Measurements from ENCODE around the gene TMEM61.

The TMEM61 gene

DNA sequence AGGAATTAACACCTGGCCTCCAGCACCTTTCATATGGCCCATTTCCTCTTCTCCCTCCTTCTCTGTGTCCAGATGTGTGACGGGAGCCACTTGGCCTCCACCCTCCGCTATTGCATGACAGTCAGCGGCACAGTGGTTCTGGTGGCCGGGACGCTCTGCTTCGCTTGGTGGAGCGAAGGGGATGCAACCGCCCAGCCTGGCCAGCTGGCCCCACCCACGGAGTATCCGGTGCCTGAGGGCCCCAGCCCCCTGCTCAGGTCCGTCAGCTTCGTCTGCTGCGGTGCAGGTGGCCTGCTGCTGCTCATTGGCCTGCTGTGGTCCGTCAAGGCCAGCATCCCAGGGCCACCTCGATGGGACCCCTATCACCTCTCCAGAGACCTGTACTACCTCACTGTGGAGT lies 5.6 kb downstream of the TMEM61 start:
- no peak for DNase-seq

DNA sequence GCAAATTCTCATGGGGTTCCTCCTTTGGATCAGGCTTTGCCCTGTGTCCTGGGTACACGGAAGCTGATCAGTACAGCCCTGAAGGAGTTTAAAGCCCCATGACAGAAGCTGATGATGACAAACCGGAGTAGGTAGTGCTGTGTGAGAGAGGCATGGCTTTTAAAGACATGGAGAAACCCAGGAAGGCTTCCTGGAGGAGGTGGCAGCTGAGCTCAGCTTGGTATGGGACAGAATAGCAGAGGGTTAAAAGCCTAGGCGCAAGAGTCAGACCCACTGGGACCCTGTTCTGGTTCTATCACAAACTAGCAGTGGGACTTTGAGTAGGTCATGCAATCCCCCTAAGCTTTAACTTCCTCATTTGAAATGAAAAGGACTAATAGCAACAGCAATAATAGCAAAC lies 6.1 kb downstream of the TMEM61 start:
- DNase-seq = no peak

DNA sequence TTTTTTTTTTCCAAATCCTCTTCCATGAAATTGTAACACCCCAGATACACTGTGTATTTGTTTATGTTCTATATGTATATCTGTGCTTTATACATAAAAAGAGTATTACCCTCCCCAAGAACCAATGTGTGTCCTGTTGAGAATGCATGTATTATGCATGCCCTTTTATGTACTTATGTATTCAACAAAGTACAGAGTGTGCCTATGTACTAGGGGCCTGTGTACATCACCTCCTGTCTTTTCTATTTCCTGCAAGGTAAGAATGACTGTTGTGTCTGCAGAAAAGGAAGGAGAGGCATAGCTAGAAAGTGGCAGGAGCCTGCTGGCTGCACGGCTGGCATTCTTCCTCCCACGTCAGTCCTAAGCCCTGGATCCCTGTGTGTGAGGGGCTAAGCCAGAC lies 7.0 kb downstream of the TMEM61 start:
- no peak for DNase-seq

DNA sequence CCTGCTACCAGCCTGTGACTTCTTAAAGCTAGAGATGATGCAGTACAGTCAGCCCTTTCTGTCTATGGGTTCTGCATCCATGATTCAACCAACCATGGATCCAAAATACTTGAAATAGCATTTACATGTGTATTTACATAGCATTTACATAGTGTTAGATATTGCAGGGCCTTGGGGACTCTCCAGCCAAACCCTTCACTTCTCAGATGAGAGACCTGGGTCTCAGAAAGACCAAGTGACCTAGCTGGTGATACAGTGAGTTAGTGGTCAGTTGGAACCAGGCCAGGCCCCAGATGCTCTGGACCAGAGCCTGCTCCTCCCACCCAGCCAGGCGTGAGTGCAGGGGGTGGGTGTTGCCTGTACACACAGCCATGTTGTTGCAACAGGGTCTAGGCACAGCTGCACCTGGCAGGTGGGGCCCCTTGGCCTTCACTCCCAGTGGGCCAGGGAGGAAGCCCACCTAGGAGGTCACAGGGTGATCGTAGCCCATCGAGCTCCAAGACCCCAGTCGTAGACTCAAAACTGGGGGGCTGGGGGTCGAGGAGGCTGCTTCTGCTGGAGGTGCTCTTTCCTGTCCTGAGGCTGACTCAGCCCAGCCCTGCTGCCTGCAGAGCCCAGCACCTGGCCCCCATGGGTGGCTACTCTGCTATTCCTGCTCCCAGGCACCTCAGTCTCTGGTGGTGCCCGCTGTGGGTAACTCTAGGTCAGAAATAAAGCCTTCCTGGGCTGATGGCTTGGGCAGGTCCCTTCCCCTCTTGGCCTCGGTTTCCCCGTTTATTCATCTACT lies 7.7 kb downstream of the TMEM61 start:
- no peak for DNase-seq

DNA sequence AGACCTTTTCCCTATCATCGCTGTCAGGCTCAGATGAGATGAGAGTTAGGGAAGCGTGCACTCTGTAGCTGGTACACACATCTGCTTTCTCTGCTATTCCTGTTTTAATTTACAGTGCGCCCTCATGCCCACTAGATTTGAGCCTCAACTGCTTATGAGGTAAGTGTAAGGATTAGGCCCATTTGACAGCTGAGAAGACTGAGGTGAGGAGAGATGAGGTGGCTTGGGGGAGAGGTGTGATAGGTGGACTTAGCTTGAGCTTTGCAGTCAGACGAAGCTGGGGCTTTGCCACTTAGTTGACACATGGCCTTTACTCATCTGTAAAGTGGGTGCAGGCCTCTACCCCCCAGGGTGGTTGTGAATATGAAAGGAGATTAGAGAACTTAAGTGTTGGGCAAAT lies 8.5 kb downstream of the TMEM61 start:
- DNase-seq = no peak

DNA sequence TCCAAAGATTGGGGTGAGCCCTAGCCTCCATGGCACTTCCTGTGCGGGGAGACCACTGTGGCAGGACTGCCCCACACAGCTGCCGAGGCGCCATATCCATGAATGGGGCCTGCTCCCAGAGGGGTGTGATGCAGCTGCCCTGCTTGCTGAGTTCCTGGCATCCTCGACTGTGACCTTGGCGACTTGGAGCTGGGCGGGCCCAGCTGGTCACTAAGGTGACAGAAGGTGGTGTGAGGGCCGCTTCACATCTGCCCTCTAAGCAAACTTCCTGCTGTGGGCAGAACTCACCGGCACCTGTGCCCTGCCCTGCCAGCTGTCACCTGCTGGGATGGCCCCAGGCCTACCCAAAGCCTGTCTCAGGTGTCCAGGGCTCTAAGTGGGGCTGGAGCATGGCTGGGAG lies 9.0 kb downstream of the TMEM61 start:
- DNase-seq = no peak

DNA sequence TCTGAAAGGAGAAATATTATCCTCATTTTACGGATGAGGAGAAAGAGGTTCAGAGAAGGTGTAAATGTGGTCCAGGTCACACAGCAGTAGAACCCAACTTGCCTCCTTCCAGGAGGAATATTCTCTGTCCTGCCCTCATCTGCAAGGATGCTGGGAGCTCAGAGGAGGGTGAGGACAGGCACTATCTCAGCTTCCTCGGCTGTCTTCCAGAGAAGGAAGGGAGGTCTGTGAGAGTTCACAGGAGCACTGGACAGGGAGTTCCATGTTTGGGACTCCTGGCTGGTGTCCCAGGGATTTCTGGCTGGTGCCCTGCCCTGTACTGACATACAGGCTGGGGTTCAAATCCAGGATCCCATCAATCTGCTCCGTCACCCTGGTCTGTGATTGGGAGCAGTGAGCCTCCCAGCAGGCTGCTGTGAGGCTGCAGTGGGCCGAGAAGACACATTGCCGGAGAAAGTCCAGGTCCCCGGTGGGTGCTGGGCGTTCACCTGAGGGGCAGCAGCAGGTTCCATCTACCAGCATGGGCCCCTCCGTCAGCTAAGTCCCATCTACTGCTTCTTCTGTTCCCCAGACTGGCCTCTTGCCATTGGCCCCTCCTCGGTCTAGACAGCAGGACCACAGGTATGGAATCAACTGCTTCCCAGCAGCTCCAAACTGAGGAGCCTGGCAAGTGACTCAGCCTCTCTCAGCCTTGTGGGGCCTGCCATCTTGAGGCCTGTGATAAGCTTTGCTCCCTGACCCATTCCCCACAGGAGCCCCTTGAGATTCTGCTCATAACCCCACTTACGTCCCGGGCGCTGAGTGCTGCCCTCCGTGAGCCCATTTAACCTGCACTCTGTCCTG lies 9.8 kb downstream of the TMEM61 start:
- DNase-seq = no peak

DNA sequence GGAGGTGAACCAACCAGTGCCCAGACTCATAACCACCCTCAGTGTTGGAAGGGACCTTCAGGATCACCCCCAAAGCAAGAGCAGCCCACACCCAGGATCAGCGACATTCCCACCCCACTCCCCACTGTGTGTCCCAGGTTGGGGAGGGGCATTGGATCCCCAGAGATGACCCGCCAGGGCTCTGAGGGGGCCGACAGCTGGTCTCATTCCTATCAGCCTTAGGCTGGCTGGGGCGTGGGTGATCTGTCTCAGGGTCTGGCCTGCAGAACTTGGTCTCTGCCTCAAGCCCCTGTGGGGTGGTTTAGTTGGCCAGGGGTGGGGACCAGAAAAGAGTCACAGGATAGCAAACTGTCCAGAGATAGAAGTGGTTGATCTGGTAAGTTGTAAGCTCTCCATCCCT lies 10.5 kb downstream of the TMEM61 start:
- no peak for DNase-seq

DNA sequence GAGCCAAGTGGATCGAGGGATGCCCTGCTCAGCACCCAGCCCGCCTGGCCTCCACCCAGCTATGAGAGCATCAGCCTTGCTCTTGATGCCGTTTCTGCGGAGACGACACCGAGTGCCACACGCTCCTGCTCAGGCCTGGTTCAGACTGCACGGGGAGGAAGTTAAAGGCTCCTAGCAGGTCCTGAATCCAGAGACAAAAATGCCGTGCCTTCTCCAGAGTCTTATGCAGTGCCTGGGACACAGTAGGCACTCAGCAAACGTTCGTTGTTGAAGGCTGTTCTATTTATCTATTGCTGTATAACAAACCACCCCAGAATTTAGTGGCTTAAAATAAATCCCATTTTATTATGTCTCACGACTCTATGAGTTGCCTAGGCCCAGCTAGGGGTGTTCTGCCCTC lies 11.5 kb downstream of the TMEM61 start:
- DNase-seq = no peak

DNA sequence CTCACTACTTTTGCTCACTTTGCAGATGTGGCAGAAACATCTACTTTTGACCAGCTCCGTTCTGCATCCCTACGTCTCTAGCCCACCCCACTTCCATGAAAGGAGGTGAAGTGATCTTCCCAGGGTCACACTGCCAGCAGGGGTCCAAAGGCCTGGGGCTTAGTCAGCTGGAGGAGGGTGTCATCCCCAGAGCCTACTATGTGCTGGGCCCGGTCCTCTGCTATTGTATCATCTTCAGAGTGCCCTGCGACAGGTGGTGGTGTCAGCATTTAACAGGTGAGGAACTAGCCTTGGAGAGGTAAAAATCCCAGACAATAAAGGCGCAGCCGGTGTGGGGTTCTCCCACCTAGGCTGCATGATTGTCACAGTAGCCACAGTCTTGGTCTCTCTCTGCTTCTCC lies 12.7 kb downstream of the TMEM61 start:
- no peak for DNase-seq

DNA sequence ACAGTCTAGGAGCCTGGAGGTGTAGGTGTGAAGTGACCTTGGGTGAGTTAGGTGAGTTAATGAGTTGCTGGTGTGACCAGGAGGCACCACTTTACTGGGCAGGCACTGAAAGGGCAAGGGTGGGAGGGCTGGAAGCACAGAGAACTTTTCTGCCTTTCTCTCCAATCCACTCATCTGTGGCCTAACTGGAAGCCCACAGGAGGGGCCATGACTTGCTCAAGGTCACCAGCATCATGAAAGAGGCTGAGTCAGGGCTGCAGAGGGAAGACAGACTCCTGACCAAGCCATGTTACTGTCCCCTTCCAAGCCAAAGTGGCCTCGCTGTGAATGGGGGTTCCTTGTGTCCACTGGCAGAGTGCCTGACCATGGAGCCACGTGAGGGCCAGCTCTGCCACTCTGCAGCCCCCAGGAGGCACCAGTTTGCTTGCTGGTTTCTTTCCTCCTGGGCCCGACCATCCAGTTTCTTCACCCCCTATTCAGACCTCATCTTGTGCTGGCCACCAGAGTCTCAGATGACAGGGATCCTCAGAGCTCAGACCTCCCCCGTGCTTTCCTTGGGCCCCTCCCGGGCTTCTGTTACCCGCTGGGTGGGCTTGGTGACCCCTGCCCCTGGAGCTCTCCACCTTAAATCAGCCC lies 14.0 kb downstream of the TMEM61 start:
- no peak for DNase-seq

DNA sequence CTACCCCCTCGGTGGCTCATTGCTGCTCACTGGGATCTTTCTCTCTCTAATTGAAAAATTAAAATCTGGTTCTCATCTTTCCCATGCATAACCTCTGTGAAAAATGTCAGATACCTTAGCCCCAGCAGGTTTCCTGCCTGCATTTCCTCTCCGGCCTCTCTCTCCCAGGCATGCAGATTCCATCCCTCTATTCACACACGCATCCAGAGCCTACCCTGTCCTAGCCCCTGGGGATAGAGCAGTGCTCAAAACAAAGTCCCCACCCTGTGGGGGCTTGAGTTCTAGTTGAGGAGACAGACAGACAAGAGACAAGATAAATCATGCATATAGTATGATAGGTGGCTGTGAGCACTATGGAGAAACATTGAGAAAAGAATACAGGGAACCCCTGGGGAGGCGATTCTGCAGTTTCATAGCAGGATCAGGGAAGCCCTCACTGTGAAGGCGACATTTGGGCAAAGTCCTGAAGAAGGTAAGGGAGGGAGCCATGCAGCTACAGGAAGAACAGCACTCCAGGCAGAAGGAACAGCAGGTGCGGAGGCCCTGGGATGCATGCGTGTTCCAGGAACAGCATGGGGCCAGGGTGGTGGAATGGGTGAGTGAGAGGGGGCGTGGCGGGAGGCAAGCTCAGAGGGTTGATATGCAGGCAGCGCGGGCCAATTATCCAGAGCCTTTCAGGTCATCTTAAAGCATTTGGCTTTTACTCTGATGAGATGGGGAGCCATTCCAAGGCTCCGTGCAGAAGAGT lies 14.8 kb downstream of the TMEM61 start:
- no peak for DNase-seq

DNA sequence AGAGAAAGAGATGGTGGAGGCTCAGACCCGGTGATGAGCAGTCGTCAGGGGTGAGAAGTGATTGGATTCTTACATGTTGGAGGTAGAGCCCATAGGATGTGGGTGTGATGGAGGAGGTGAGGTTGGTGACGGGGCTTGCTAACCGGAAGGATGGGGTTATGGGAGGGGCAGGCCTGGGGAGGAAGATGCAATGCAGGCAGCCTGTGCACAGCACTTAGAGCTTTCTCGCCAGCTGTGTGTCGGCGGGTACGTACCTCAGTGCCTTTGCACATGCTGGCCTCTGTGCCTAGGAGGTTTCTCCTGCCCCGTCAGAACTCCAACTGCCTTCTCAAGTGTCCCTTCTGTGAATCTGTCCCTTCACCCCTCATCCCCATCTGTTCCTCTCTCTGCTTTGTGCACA lies 15.4 kb downstream of the TMEM61 start:
- DNase-seq = no peak

DNA sequence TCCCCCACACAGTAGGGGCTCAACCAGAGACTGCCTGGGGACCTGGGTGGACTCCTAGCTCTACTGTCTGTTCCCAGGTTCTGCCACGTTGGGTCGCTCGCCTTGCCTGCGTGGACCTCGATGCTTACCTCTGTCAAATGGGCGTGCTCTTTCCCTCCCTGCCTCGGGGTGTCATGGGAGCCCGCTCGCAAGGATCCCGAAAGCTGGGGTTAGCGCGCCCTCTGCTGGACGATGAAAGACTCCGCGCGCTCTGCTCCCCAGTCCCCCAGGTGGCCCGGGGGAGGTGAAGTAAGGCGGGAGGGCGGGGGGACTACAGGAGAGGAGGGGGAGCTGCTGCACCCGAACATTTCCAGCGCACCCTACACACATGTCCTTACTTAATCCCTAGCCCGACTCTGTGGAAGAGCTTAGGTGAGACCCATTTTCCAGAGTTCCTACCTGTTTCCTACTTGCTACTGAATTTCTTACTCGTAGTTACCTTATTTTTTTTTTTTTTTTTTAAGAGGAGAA lies 16.0 kb downstream of the TMEM61 start:
- peak; percentile 72 to 73 for DNase-seq

DNA sequence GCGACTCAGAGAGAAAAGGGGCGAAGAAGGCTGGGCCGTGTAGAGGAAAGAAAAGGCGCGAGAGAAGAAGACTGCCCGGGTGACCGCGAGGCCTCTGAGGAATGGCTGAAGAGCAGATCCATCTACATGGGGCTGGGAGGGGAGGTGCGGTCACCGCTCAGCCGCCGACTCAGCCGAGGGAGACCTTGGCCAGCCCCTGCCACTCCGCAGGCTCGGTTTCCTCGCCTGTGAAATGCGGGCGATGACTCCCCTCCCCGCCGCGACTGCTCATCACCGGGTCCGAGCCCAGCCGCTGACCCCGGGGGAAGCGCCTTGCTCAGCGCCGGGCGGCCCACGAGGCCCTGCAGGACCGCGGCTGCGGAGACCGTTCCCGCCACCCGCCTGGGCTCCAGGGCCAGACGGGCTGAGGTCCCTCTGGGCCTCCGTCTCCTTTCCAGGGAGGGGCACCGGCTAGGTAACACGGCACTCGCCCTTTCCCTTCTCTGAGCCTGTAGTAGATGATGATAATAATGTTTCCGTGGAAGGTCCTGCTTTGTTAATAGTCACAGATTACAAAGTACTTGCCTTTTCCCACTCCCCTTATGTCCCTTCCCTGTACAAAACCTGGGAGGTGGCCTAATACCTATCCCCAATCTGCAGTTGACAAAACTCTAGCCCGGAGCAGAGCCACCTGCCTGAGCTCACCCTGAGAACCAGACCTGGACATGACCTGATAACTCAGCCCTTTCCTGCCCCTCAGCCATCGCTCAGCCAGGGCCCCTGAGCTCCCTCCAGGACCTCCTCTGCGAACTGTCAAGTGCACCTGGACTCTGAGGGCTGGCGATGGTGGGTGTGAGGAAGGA lies 16.7 kb downstream of the TMEM61 start:
- DNase-seq = no peak

DNA sequence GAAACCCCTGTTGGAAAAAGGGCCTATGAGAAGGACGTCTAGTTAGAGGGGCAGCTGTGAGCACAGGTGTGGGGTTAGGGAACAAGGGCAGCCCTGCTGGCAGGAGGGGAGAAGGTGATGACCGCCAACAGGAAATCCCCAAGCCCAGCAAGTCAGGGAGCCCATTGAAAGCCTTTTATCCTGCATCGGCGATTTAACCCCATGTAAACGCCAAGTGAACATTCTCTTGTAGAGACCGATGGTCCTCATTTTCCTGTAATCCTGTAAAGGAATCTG lies 17.2 kb downstream of the TMEM61 start:
- no peak for DNase-seq

DNA sequence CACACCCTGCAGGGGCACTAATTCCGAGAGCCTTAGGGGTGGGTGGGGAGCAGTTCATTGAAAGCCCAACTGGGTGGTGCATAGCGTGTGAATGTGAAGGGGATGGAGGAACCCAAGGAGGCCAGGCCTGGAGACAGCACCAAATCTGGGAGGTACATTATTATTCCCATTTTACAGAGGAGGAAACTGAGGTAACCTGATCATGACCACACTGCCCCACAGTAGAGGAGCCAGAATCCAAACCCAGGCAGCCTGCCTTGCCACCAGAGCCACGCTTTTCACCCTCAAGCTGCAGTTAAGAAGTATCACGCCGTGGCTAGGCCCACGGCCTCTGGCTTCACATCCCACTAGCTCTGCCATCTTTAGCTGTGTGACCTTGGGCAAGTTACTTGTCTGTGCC lies 17.7 kb downstream of the TMEM61 start:
- DNase-seq = no peak

DNA sequence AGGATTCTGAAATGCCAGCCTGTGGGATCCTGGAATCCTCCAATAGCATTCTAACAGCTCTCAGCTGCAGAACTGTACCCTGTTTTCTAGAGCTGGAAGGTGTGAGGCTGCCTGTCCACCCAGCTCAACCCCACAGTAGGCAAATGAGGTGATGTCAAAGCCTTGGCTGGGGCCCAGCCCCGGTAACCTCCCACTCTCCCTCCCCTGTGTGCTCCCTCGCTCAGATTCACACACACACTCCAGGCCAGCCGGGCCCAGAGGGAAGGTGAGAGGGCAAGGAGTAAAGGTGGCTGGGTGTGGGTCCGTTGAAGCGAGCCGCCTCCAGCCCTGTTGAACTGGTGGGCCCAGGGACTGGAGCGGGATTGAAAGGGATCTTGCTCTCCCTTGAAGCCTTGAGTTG lies 18.2 kb downstream of the TMEM61 start, which contains the start of gene BSND:
TSS of gene BSND (plus strand) at position 257 of the 400 bp plus-strand sequence. CDS start 254 bp downstream, outside the sequence.
- no peak for DNase-seq

DNA sequence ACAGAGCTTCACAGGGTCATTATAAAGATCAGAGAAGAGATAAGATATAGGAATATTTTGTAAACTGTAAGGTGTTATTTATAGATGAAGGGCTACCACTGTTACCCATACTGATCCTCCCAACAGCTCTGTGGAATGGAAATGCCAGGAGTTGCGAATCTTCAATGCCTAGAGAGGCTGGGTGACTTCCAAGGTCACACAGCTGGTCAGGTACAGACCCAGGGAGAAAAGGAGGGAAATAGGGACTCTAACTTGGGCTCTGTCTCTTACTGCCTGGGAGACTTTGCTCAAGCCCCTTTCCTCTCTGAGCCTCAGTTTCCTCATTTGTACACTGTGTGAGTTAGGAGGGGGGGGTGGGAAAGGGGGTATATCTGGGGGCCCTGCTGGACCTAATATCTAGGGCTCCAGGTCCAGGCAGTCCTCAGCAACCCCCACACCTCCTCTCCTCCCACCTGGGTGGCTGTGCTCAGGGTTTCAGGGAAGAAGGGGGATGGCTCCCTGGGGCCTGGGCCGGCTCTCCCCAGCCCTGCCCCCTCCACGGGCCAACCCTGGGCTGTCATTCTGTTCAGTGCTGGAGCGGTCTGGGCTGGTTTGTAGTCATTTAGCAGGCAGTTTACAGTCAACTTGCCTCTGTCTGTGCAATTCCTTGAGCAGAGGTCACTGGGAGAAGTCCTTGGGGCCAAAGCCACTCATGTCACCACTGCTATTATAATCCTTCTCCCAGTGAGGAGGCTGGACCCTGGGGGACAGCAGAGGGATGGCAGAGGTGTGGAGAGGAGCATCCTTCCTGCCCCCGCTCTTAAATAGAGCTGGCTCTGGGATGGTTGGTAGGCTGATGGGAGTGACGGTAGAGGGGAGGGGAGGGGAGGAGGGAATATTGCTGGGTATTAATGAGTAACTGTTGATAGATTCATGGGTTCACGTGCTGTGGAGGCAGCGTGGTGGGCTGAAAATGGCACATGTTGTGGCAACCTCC lies 20.0 kb downstream of the TMEM61 start:
- no peak for DNase-seq

DNA sequence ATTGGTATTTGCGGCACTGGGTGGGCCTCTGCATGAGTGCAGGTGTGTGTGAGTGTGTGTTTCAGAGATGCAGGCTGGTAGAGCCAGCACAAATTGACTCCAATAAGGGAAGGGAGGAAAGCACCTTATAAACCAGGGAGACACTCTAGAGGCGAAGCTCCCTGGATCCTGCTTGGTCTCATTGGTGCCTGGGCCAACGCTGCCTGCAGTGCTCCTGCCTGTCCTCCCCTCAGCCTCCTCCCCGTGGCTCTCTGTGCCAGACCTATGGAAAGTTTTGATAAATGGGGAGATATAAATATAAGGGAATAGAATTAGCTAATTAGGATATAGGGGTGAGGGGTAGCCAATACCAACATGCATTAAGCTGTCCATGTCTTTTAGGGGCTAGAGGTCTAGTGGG lies 20.9 kb downstream of the TMEM61 start:
- no peak for DNase-seq

DNA sequence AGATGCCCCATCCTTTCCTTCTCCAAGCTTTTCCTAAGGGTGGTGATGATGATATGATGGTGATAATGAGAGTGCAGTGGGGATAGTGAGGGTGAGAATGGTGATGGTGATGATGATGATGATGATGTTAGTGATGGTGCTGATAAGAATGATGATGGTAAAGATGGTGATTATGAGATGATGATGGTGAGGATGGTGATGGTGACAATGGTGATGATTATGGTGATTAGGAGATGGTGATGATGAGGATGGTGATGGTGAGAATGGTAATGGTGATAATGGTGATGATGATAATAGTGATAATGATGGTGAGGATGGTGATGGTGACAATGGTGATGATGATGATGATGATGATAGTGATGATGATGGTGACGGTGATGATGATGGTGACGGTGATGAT lies 22.3 kb downstream of the TMEM61 start:
- DNase-seq = no peak
